Activated CD4-positive, alpha-beta T cell treated with anti-CD3 and anti-CD28 coated beads, Interleukin-2, amount 50 U/mL, for 48 hours (primary cell): ENCODE results near the gene NDUFA5.

Experiments used
- DNase-seq, 2 experiments: peaks; one replicate each; pipeline ENCODE4 v3.0.0-alpha.2; 2020

The NDUFA5 gene

DNA sequence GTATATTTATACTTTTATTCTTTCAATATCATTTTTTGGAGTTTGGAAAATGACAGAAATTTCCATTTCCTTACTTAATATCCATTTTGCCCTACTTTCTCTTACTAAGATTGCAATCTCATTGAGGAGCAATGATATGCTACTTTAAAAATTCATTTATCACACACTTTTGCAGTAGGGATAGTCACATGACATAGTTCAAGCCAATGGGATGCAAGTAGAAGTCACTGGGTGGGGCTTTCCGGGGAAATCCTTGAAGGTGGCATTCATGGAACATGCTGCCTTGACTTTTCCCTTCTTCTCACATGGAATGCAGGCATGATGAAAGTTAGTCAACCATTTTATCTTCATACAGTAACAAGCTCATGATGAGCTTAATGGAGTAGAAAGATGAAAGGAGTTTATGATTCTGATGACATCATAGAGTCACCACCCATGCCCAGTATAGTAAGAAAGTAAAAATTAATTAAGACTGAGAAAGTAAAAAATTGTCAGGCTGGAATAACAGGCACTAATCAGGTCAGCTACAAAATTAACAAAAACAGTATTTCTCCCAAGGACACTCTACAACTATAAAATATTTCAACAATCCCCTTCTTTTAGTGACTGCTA is 56.6 kb downstream of the NDUFA5 start:
- no peak for DNase-seq

DNA sequence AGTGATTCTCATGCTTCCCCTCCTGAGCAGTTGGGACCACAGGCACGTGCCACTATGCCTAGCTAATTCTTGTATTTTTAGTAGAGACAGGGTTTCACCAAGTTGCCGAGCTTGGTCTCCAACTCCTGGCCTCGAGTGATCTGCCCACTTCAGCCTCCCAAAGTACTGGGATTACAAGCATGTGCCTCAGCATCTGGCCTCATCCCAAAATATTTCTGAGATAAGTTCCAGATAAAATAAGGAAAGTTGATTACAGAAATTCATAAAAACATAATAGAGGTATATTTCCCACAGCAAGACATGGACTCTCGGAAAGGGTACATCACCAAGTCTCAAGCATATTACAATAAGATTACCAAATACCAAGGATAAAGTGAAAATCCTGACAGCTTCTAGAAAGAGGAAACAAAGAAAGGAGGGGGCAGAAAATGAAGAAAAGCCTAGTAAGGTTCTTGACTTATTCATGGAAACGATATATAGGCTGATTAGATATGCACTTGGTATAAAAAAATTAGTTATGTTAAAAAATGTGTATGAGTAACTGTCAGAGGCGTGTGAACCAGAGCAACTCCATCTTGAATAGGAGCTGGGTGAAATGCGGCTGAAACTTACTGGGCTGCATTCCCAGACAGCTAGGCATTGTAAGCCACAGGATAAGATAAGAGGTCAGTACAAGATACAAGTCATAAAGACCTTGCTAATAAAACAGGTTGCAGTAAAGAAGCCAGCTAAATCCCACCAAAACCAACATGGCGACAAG is 58.2 kb downstream of the NDUFA5 start:
- DNase-seq = no peak

DNA sequence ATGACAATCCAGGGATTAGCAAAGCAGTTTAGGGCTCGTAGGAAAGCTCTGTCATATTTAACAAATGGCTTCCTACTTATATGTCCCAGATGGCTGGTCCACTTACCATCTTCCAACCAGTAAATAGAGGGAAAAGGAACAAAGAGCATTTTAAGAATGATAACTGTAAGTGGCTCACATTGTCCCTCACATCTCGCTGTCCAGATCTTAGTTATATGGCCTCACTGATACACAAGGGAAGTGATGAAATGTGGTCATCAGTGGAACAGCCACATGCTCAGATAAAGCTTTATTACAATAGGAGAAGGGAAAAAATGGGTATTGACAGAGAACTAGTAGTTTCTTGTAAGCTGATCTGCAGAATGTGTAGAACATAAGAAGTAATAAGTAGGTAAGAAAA is 59.0 kb downstream of the NDUFA5 start:
- no peak for DNase-seq

- DNase-seq = no peak
These were observed 59.6 kb downstream of the NDUFA5 start for GRCh38 chr7:123498031-123498430.

GRCh38 chr7:123494193-123494796 is 63.3 kb downstream of the NDUFA5 start:
- no peak for DNase-seq

DNA sequence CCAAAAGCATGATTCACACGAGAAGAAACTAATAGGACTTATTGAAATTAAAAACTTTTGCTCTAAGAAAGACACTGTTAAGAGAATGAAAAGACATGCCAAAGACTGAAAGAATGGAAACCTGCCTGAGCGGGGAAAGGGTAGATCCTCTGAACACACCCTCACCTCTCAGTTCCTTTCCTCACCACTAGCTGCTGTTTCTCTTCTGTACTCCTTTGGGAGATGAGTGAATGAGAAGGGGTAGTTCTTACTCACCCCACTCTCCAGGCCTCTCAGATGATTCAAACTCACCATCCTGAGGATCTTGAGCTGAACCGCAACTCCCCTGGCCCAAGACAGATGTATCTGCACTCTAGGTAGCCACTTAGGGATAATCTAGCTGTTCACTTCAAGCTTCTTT is 65.1 kb downstream of the NDUFA5 start:
- DNase-seq = no peak
